Measurements from ENCODE around the gene PRDM7. TPM values are rescaled to one million over a fixed set of nuclear protein-coding genes. Genes with fewer than 3 reads are reported as not detected.

Gene PRDM7
- total RNA-seq, 1 experiment from 2014 or later = not detected

DNA sequence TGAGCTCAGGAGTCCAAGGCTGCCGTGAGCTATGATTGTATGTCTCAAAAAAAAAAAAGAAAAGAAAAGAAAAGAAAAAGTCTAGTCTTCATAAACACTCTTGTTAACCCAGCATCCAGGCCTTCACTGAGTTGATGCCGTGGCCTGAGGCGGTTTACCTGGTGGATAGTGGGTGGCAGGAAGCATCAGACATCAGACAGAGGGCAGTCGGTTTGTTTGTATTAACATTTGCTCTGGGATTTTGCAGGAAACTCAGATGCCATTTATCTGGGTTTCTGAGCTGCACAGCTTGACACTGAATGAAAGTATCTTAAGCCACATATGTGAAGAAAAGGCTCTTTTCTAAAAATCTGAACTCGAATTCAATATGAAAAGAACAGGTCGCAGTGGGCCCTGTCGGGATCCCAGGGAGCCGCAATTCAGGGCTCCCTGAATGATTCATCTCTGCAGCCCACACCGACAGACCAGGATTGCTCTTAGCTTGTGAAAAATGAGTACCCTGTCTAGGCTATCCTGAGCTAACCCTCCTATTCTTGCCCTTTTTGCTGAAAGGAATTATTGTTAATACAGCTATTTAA is 56.8 kb downstream of the PRDM7 start:
- Histone ChIP-seq H3K36me3 (ENCODE audit: insufficient read depth, low read length) (no peaks in the 10 kb centered on the region), H3K79me2 (ENCODE audit: low read length) (no peaks in the 10 kb centered on the region), H4K20me1 (ENCODE audit: insufficient read depth, low read depth, low read length) (peaks cover 15% of the 10 kb centered on the region; the same call in 1 of the 2 replicates), H3K9me2 (replicated peaks; ENCODE audit: insufficient read depth, low read length) (no peaks in the 10 kb centered on the region), H3K9me3 (ENCODE audit: low read length) (no peaks in the 10 kb centered on the region), H3K27ac (ENCODE audit: low read length) (no peak overlapping the region), H2AFZ (ENCODE audit: low read length) (no peak overlapping the region), H3K4me1 (ENCODE audit: low read length) (peaks cover 11% of the 10 kb centered on the region), H3K4me2 (ENCODE audit: low read depth, low read length, poor library complexity, severe bottlenecking) (no peak overlapping the region), H3K9ac (ENCODE audit: low read length) (no peak overlapping the region), H3K4me3 (ENCODE audit: low read length) (no peak overlapping the region), H3K27me3 (ENCODE audit: low read length) (no peaks in the 10 kb centered on the region)
- no peak for DNase-seq

DNA sequence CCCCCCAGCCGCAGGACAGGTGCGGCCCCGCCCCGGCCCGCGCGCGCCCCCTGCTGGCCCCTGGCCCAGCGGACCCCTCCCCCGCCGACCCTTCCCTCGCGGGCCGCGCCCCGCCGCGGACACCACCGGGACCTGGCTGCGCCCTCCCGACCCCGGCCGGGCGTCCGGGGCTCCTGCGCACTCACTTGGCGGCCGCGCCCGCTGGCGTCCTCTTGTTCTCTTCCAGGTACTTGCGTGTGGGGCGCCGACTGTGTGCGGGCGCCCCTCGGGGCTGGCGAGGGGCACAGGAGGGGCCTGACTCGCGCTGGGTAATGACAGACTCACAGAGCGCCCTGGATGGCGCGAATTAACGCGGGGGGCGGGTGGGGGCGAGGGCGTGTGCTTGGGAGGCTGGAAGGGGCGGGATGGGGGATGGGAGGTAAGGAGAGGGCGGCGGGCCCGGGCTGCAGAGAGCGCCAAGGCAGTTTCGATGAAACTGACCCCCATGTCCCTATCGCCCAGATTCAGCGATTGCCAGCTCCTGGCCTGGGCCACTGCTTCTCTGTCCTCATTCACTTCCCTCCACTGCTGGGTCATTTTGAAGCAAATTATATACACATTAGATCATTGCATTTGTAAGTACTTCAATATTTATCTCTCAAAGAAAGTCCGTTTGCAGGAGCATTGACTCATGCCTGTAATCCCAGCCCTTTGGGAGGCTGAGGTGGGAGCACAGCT is 57.4 kb downstream of the PRDM7 start:
- H3K27me3 ChIP-seq (ENCODE audit: low read length) = no peaks in the 10 kb centered on the region
- H3K79me2 ChIP-seq (ENCODE audit: low read length) = no peaks in the 10 kb centered on the region
- H3K9me3 ChIP-seq (ENCODE audit: low read length) = no peaks in the 10 kb centered on the region
- H3K36me3 ChIP-seq (ENCODE audit: insufficient read depth, low read length) = no peaks in the 10 kb centered on the region
- 0 out of 2 replicates have a peak overlapping the region, but pooled peaks have one; percentile 47 for H3K9ac ChIP-seq (ENCODE audit: low read length)
- peak overlapping the region; percentile 54; the same call in 1 of the 2 replicates for H3K4me3 ChIP-seq (ENCODE audit: low read length)
- no peaks in the 10 kb centered on the region for H3K9me2 ChIP-seq (replicated peaks; ENCODE audit: insufficient read depth, low read length)
- H3K27ac ChIP-seq (ENCODE audit: low read length) = no peak overlapping the region
- H3K4me1 ChIP-seq (ENCODE audit: low read length) = peaks cover 11% of the 10 kb centered on the region
- no peak overlapping the region for H2AFZ ChIP-seq (ENCODE audit: low read length)
- DNase-seq = peak; percentile 68
- peaks cover 19% of the 10 kb centered on the region; the same call in 1 of the 2 replicates for H4K20me1 ChIP-seq (ENCODE audit: insufficient read depth, low read depth, low read length)
- H3K4me2 ChIP-seq (ENCODE audit: low read depth, low read length, poor library complexity, severe bottlenecking) = peak overlapping the region; percentile 66

DNA sequence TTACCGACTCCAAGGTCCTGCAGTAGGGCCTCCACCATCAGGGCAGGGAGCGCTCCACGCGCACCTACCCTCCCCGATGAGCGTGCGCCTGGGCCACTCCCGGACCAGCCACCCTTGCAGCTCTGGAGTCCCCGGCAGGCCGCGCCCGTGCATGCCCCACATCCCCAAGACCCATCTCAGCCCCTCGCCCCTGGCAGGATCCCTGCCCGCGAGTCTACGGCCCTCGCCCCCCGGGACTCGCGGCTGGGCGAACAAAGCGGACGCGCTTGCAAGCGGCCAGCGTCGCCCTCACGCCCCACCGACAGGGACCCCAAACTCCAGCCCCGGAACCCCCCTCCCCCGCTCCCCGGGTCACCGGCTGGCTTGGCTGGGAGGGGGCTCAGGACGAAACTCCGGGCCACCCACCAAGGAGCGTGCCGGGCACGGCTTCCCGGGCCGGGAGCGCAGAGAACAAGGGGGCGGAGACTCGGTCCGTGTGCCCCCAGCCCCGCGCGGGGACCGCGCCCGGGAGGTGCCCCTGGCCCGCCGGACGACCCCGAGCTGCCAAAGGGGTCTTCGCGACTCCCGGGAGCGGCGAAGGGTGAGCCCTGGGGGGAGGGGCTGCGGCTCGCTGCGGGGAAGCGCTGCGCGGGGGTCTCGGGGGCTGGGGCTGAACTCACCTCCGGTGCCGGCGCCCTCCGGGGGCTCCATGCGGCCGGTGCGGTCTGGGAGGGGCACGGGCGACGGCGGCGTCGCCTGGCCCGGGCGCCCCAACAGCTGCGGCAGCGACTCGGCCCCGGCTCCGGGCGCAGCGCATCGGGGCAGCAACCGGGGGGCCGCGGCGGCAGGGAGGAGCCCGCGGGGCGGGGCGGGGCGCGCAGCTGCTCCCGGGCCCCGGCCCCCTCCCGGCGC is 58.2 kb downstream of the PRDM7 start, which contains the start of gene DBNDD1:
DBNDD1 (minus strand) TSS at position 805 of the 891 bp plus-strand sequence; CDS start at position 690, 115 bp downstream.
- Histone ChIP-seq H3K9ac (ENCODE audit: low read length) (0 out of 2 replicates have a peak within 1 kb of the TSS, but pooled peaks have one; percentile 47), H3K9me3 (ENCODE audit: low read length) (no peaks in the 10 kb centered on the region), H3K79me2 (ENCODE audit: low read length) (no peaks in the 10 kb centered on the region), H3K36me3 (ENCODE audit: insufficient read depth, low read length) (no peaks in the 10 kb centered on the region), H3K27ac (ENCODE audit: low read length) (no peak within 1 kb of the TSS), H3K4me3 (ENCODE audit: low read length) (peak within 1 kb of the TSS; percentile 54; the same call in 1 of the 2 replicates), H2AFZ (ENCODE audit: low read length) (no peak within 1 kb of the TSS), H3K27me3 (ENCODE audit: low read length) (no peaks in the 10 kb centered on the region), H3K4me1 (ENCODE audit: low read length) (peaks cover 11% of the 10 kb centered on the region), H3K4me2 (ENCODE audit: low read depth, low read length, poor library complexity, severe bottlenecking) (peak within 1 kb of the TSS; percentile 66), H3K9me2 (replicated peaks; ENCODE audit: insufficient read depth, low read length) (no peaks in the 10 kb centered on the region), H4K20me1 (ENCODE audit: insufficient read depth, low read depth, low read length) (peaks cover 19% of the 10 kb centered on the region; the same call in 1 of the 2 replicates)
- DNase-seq = no peak

DNA sequence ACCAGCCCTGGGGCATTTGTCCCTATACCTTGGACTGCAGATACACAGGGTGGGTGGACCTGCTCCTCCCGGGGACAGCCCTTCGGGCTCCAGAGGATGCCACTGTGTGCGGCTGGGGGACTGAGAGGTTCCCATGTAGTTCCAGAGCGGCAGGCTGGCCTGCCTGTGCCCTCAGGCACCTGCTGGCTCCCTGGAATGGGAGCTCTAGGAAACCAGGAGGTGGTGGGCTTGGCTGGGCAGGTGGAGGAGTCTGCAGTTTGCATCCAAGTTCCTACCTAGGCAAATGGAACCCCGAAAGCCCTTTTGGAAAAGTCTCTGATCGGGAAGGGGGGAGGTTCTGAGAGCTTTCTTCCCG is 58.9 kb downstream of the PRDM7 start:
- no peak overlapping the region for H2AFZ ChIP-seq (ENCODE audit: low read length)
- H3K4me3 ChIP-seq (ENCODE audit: low read length) = no peak overlapping the region
- H3K4me2 ChIP-seq (ENCODE audit: low read depth, low read length, poor library complexity, severe bottlenecking) = no peak overlapping the region
- no peak overlapping the region for H3K9ac ChIP-seq (ENCODE audit: low read length)
- H3K79me2 ChIP-seq (ENCODE audit: low read length) = no peaks in the 10 kb centered on the region
- no peaks in the 10 kb centered on the region for H3K27me3 ChIP-seq (ENCODE audit: low read length)
- H4K20me1 ChIP-seq (ENCODE audit: insufficient read depth, low read depth, low read length) = peaks cover 19% of the 10 kb centered on the region; the same call in 1 of the 2 replicates
- no peak overlapping the region for H3K27ac ChIP-seq (ENCODE audit: low read length)
- H3K36me3 ChIP-seq (ENCODE audit: insufficient read depth, low read length) = no peaks in the 10 kb centered on the region
- peaks cover 12% of the 10 kb centered on the region for H3K4me1 ChIP-seq (ENCODE audit: low read length)
- DNase-seq = no peak
- no peaks in the 10 kb centered on the region for H3K9me3 ChIP-seq (ENCODE audit: low read length)
- no peaks in the 10 kb centered on the region for H3K9me2 ChIP-seq (replicated peaks; ENCODE audit: insufficient read depth, low read length)

DNA sequence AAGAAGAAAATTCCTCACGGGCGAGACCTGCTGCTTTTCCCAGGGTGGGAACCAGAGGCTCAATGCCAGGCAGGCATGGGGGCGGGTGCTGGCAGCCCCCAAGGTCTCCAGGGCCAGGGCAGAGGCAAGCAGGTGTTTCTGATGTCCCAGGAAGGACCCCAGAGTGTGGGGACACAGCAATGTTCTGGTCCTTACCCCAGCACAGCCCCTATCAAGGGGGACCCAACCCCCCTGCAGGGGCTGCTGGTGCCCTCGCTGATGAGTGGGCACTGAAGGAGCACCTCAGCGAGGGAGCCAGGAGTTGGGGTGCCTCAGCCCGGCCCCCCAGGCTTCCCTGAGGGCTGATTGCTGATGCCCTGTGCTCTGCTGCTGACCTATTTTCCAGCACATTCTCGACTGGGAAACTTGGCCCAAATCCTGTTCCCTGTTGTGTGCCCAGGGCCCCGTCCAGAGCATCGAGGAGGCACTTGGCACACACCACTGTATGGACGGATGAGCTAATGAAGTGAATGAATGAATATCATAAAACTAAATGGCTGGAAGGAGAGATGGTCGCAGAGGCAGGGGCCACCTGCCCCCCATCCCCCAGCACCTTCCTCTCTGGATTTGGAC is 60.7 kb downstream of the PRDM7 start:
- Histone ChIP-seq H3K4me3 (ENCODE audit: low read length) (no peak overlapping the region), H3K36me3 (ENCODE audit: insufficient read depth, low read length) (no peaks in the 10 kb centered on the region), H4K20me1 (ENCODE audit: insufficient read depth, low read depth, low read length) (peaks cover 21% of the 10 kb centered on the region), H3K27ac (ENCODE audit: low read length) (no peak overlapping the region), H3K4me1 (ENCODE audit: low read length) (peaks cover 14% of the 10 kb centered on the region), H3K9me3 (ENCODE audit: low read length) (no peaks in the 10 kb centered on the region), H3K79me2 (ENCODE audit: low read length) (no peaks in the 10 kb centered on the region), H2AFZ (ENCODE audit: low read length) (no peak overlapping the region), H3K4me2 (ENCODE audit: low read depth, low read length, poor library complexity, severe bottlenecking) (no peak overlapping the region), H3K9ac (ENCODE audit: low read length) (no peak overlapping the region), H3K9me2 (replicated peaks; ENCODE audit: insufficient read depth, low read length) (no peaks in the 10 kb centered on the region), H3K27me3 (ENCODE audit: low read length) (no peaks in the 10 kb centered on the region)
- DNase-seq = no peak

DNA sequence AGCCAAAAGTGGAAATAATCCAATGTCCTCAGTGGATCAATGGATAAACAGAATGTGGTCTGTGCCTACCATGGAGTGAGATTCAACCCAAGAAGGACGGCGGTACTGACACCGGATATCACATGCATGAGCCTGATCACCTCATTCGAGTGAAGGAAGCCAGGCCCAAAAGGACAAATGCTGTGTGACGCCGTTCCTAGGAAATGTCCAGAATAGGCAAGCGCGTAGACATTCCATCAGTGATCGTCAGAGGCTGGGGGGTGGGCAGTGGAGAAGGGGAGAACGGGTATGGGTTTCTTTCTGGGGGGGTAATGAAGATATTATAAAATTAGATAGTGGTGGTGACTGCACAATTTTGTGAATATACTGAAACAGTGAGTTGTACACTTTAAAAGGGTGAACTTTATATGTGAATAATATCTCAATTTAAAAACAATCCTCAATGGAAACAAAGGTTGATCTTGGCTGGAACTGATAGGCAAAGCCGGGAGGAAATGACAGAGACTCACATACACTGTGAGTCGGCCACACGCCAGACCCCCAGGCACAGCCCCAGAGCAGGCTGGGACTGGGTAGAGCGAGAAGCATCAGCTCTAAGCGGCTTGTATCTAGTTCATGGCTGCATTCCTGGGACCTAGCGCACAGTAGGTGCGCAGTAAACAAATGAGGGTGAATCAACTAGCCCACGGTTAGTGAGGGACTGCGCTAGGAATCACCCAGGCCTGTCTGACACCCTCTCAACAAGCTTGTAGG is 61.4 kb downstream of the PRDM7 start:
- H3K27me3 ChIP-seq (ENCODE audit: low read length) = no peaks in the 10 kb centered on the region
- no peaks in the 10 kb centered on the region for H3K9me3 ChIP-seq (ENCODE audit: low read length)
- DNase-seq = no peak
- H3K36me3 ChIP-seq (ENCODE audit: insufficient read depth, low read length) = no peaks in the 10 kb centered on the region
- no peak overlapping the region for H3K9ac ChIP-seq (ENCODE audit: low read length)
- H3K27ac ChIP-seq (ENCODE audit: low read length) = no peak overlapping the region
- H2AFZ ChIP-seq (ENCODE audit: low read length) = no peak overlapping the region
- no peak overlapping the region for H3K4me3 ChIP-seq (ENCODE audit: low read length)
- H3K79me2 ChIP-seq (ENCODE audit: low read length) = no peaks in the 10 kb centered on the region
- peaks cover 19% of the 10 kb centered on the region for H4K20me1 ChIP-seq (ENCODE audit: insufficient read depth, low read depth, low read length)
- no peaks in the 10 kb centered on the region for H3K9me2 ChIP-seq (replicated peaks; ENCODE audit: insufficient read depth, low read length)
- peaks cover 14% of the 10 kb centered on the region for H3K4me1 ChIP-seq (ENCODE audit: low read length)
- no peak overlapping the region for H3K4me2 ChIP-seq (ENCODE audit: low read depth, low read length, poor library complexity, severe bottlenecking)

DNA sequence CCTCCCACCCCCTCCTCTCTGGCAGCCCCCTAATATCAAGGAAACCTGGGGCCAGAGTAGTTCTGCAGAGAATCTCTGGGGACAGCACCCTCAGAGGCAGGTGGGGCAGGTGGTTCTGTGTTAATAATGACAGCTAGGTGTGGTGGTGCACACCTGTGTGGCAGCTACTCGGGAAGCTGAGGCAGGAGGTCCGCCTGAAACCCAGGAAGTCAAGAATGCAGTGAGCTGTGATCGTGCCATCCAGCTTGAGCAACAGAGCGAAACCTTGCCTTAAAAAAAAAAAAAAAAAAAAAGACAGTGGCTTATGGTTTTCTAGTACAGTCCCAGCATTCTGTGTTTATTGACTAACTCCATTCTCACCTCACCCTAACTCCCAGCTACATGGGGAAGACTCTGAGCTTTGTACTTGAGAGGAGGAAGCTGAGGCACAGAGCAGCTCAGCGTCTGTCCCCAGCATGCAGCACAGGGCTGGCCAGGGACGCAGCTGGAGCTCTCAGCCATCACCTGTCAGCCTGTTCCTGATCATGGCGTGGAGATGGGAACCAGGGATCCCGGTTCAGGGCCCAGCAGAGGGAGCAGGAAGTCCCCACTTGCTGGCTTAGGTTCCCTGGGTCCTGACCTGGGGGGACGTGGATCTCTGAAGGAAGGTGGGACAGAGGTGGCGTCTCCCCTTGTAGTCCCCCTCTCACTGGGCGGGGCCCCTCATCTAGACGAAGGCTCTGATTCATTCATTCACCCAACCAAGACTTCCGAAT is 64.0 kb downstream of the PRDM7 start:
- peak; percentile 53 for DNase-seq
- no peaks in the 10 kb centered on the region for H3K27me3 ChIP-seq (ENCODE audit: low read length)
- H3K9me3 ChIP-seq (ENCODE audit: low read length) = no peaks in the 10 kb centered on the region
- no peak overlapping the region for H3K4me2 ChIP-seq (ENCODE audit: low read depth, low read length, poor library complexity, severe bottlenecking)
- no peak overlapping the region for H3K4me3 ChIP-seq (ENCODE audit: low read length)
- no peak overlapping the region for H3K27ac ChIP-seq (ENCODE audit: low read length)
- H3K9me2 ChIP-seq (replicated peaks; ENCODE audit: insufficient read depth, low read length) = no peaks in the 10 kb centered on the region
- no peaks in the 10 kb centered on the region for H3K79me2 ChIP-seq (ENCODE audit: low read length)
- no peak overlapping the region for H2AFZ ChIP-seq (ENCODE audit: low read length)
- H3K36me3 ChIP-seq (ENCODE audit: insufficient read depth, low read length) = no peaks in the 10 kb centered on the region
- peaks cover 14% of the 10 kb centered on the region for H3K4me1 ChIP-seq (ENCODE audit: low read length)
- H3K9ac ChIP-seq (ENCODE audit: low read length) = no peak overlapping the region
- peaks cover 21% of the 10 kb centered on the region for H4K20me1 ChIP-seq (ENCODE audit: insufficient read depth, low read depth, low read length)

Measured in Karpas-422 (cell line).